LNCAP (cell line): ENCODE results near the gene TICAM2.

Experiments used
- TF ChIP-seq, protein P1 (sequence below): fragments of 450-650 bp; IDR thresholded peaks from 2 replicates; pipeline ENCODE4 v1.5.1; 2017; ENCODE audit warnings: mild to moderate bottlenecking

The TICAM2 gene

GRCh38 chr5:115624994-115625393, 22.7 kb upstream of the TICAM2 start:
- TF ChIP-seq, protein P1, sequence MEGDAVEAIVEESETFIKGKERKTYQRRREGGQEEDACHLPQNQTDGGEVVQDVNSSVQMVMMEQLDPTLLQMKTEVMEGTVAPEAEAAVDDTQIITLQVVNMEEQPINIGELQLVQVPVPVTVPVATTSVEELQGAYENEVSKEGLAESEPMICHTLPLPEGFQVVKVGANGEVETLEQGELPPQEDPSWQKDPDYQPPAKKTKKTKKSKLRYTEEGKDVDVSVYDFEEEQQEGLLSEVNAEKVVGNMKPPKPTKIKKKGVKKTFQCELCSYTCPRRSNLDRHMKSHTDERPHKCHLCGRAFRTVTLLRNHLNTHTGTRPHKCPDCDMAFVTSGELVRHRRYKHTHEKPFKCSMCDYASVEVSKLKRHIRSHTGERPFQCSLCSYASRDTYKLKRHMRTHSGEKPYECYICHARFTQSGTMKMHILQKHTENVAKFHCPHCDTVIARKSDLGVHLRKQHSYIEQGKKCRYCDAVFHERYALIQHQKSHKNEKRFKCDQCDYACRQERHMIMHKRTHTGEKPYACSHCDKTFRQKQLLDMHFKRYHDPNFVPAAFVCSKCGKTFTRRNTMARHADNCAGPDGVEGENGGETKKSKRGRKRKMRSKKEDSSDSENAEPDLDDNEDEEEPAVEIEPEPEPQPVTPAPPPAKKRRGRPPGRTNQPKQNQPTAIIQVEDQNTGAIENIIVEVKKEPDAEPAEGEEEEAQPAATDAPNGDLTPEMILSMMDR: no peak

- TF ChIP-seq, protein P1: no peak
Observed at GRCh38 chr5:115623658-115624057, 21.4 kb upstream of the TICAM2 start.

GRCh38 chr5:115621365-115621900, 19.2 kb upstream of the TICAM2 start:
- TF ChIP-seq, protein P1: no peak

DNA sequence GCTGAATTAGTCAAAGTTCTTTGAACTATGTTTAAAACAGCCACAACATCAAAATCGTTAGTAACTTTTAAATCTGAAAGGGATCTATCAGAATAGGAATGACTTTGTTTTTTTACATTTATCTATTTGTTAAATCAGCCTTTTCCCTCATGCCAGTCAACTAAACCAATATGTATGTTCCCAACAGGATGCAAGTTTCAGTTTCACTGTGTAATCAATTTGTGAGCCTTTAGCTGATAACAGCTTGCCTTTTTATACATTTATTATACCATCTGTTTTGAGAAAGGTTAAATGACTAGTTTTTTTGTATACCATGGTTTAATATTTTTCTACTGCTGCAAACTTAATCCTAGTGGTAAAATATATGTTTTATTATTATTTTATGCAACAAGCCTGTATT, 14.6 kb upstream of the TICAM2 start:
- TF ChIP-seq, protein P1: no peak

GRCh38 chr5:115616472-115616871, 14.2 kb upstream of the TICAM2 start:
- TF ChIP-seq, protein P1: no peak

DNA sequence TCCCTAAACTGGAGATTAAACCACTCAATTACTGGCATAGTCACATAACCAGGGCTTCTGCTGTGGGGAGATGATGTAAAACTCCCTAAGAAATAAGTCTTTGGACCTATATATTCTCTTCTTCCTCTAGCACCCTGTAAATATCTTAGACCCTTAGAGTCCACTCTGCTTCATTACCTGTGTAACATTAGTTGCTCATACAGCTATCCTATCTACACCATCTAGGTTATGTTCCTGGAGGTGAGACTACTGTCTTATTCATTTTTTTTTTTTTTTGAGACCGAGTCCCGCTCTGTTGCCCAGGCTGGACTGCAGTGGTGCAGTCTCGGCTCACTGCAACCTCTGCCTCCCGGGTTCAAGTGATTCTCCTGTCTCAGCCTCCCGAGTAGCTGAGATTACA, 9.6 kb upstream of the TICAM2 start:
- TF ChIP-seq, protein P1: no peak

GRCh38 chr5:115607935-115608334, 5.7 kb upstream of the TICAM2 start:
- TF ChIP-seq, protein P1: no peak

GRCh38 chr5:115605436-115605835, 3.2 kb upstream of the TICAM2 start:
- TF ChIP-seq, protein P1: no peak
